Stimulated activated CD8-positive, alpha-beta memory T cell treated with anti-CD3 and anti-CD28 coated beads, Interleukin-7, amount 100 ng/mL, for 48 hours (primary cell): Measurements from ENCODE around the gene PPP1R12A.

Experiments used
- DNase-seq, 2 donors: peaks; one replicate each; pipeline ENCODE4 v3.0.0-alpha.2; 2020; ENCODE audit warnings: low read depth in 1 of 2; ENCODE audit errors: extremely low read depth in 1 of 2

PPP1R12A gene

GRCh38 chr12:79769860-79770485 lies 164.9 kb downstream of the PPP1R12A start:
- DNase-seq = no peak

GRCh38 chr12:79769189-79769859 lies 165.6 kb downstream of the PPP1R12A start:
- no peak for DNase-seq

- no peak for DNase-seq
These were observed 168.0 kb downstream of the PPP1R12A start for GRCh38 chr12:79766705-79767464.

GRCh38 chr12:79765157-79765556 lies 169.7 kb downstream of the PPP1R12A start:
- no peak for DNase-seq

DNA sequence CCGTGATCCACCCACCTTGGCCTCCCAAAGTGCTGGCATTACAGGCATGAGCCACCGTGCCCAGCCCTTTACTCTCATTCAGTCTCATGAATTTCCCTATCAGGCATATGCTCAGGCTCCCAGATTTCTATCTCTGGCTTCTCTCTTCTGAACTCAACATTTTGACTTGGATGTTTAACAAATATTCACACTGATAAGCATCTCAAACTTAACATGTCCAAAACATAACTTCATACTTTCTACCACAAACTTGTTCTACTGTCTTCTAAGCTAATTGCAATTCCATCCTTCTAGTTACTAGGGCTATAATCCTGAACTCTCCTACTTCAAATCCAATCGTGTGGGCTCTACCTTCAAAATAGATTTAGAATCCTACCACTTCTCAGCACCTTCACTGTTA lies 170.3 kb downstream of the PPP1R12A start:
- no peak for DNase-seq

- no peak for DNase-seq
These were observed 171.0 kb downstream of the PPP1R12A start for GRCh38 chr12:79763766-79764452.

- no peak for DNase-seq
These were observed 173.6 kb downstream of the PPP1R12A start for GRCh38 chr12:79761341-79761740.

DNA sequence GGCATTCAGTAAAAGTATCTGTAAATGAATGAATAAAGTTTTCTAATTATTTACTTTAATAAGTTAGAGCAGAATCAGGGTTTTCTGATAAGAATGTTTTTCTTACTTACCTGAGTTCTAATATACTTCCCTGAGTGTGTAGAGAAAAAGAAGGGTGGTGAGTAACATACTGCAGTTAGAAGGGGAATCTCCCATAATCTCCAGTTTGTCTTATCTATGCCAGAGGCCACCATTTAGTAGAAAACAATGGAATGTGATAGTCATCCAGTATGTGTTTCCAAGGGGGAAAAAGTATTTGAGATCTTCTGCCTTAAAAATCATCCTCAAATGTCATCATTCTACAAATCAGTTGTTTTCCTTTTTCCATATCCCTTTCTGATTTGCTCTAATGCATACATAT lies 187.6 kb downstream of the PPP1R12A start:
- no peak for DNase-seq

- no peak for DNase-seq
These were observed 196.8 kb downstream of the PPP1R12A start for GRCh38 chr12:79737875-79738718.

GRCh38 chr12:79732638-79733037 lies 202.3 kb downstream of the PPP1R12A start:
- DNase-seq = no peak

DNA sequence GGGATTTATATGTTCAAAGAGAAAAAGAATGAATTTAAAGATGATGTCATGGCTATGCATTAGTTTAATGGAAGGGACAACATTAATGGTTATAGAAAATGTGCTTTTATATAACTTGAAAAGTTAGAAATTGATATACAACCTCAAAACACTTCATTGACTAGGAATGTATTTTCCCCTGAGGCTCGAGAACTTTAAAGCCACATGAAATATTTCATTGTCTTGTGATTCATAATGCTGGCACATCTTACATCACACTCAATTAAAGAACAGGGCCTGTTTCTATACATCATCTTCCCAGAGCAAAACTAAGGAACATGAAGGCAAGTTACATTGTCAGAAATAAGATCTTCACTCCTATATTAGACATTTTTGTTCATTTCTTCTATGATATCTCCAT lies 208.9 kb downstream of the PPP1R12A start:
- no peak for DNase-seq
